Measurements from ENCODE around the gene CNOT10. TPM values are rescaled to one million over a fixed set of nuclear protein-coding genes. Genes with fewer than 3 reads are reported as not detected.

CNOT10 gene
- total RNA-seq, 4 donors from 2014 or later, result 22.9 to 49.2 (median 28.4) TPM

GRCh38 chr3:32757618-32758374, 72.8 kb downstream of the CNOT10 start:
- Histone ChIP-seq H3K36me3 (peaks cover 20% of the 10 kb centered on the region), H3K9me3 (no peaks in the 10 kb centered on the region), H3K27me3 (no peaks in the 10 kb centered on the region), H3K4me3 (no peak overlapping the region), H3K27ac (no peak overlapping the region), H3K4me1 (no peaks in the 10 kb centered on the region)
- WGBS, result 87% methylated on average over 2 of the region's 2 CpGs
- DNase-seq (ENCODE audit: low spot score in 2 of 2), result no peak
- no peak for TF ChIP-seq CTCF (IDR thresholded peaks at IDR 0.05)

GRCh38 chr3:32758375-32758753, 73.4 kb downstream of the CNOT10 start:
- no peak for TF ChIP-seq POLR2A (IDR thresholded peaks at IDR 0.05)
- no peak for TF ChIP-seq EP300 (IDR thresholded peaks at IDR 0.05)
- no peak for TF ChIP-seq CTCF (IDR thresholded peaks at IDR 0.05)
- no peak for TF ChIP-seq POLR2AphosphoS5 (IDR thresholded peaks at IDR 0.05)
- Histone ChIP-seq H3K4me1 (no peaks in the 10 kb centered on the region), H3K27me3 (no peaks in the 10 kb centered on the region), H3K4me3 (no peak overlapping the region), H3K9me3 (no peaks in the 10 kb centered on the region), H3K36me3 (peaks cover 17% of the 10 kb centered on the region), H3K27ac (no peak overlapping the region)
- no peak for DNase-seq (ENCODE audit: low spot score in 2 of 2)

- H3K9me3 ChIP-seq, result no peaks in the 10 kb centered on the region
Measured at GRCh38 chr3:32759342-32759741, 74.4 kb downstream of the CNOT10 start.

GRCh38 chr3:32764481-32764880, 79.5 kb downstream of the CNOT10 start:
- 75% methylated on average over 8 of the region's 8 CpGs for WGBS
- Histone ChIP-seq H3K9me3 (no peaks in the 10 kb centered on the region), H3K36me3 (peaks cover 47% of the 10 kb centered on the region), H3K27ac (no peak overlapping the region), H3K4me1 (no peaks in the 10 kb centered on the region), H3K4me3 (no peak overlapping the region), H3K27me3 (no peaks in the 10 kb centered on the region)
- TF ChIP-seq EP300 (IDR thresholded peaks at IDR 0.05) (no peak), POLR2AphosphoS5 (IDR thresholded peaks at IDR 0.05) (no peak), CTCF (IDR thresholded peaks at IDR 0.05) (no peak), POLR2A (IDR thresholded peaks at IDR 0.05) (no peak)
- DNase-seq (ENCODE audit: low spot score in 2 of 2), result no peak

More at GRCh38 chr3:32759342-32759741, 74.4 kb downstream of the CNOT10 start:
- Histone ChIP-seq H3K36me3 (peaks cover 24% of the 10 kb centered on the region), H3K4me1 (no peaks in the 10 kb centered on the region), H3K27me3 (no peaks in the 10 kb centered on the region), H3K27ac (no peak overlapping the region), H3K4me3 (no peak overlapping the region)
- no peak for DNase-seq (ENCODE audit: low spot score in 2 of 2)
- no peak for TF ChIP-seq POLR2A (IDR thresholded peaks at IDR 0.05)
- TF ChIP-seq CTCF (IDR thresholded peaks at IDR 0.05), result no peak
- 90% methylated on average over 4 of the region's 4 CpGs for WGBS

- Histone ChIP-seq H3K36me3 (peaks cover 16% of the 10 kb centered on the region), H3K27me3 (no peaks in the 10 kb centered on the region), H3K4me1 (peaks cover 6% of the 10 kb centered on the region), H3K4me3 (no peak overlapping the region), H3K9me3 (no peaks in the 10 kb centered on the region), H3K27ac (no peak overlapping the region)
- WGBS, result 93% methylated on average over 4 of the region's 4 CpGs
- TF ChIP-seq POLR2AphosphoS5 (IDR thresholded peaks at IDR 0.05), result no peak
- no peak for TF ChIP-seq EP300 (IDR thresholded peaks at IDR 0.05)
- no peak for TF ChIP-seq POLR2A (IDR thresholded peaks at IDR 0.05)
- TF ChIP-seq CTCF (IDR thresholded peaks at IDR 0.05), result no peak
- DNase-seq (ENCODE audit: low spot score in 2 of 2), result no peak
Measured at GRCh38 chr3:32778389-32778788, 93.4 kb downstream of the CNOT10 start.

Data from suprapubic skin (tissue), 4 donors.